Frontal cortex (tissue), 4 donors: ENCODE measurements around the gene CALD1. TPM values are rescaled to one million over a fixed set of nuclear protein-coding genes. Genes with fewer than 3 reads are reported as not detected.

Source experiments
- DNase-seq, 2 donors: peaks; one replicate each; pipeline ENCODE4 v3.0.0; 2012; ENCODE audit warnings: low spot score in 2 of 2
- FAIRE-seq: peaks from 2 replicates; lab custom pipeline; 2012; peaks lifted over from hg19 to GRCh38; lab: Jason Lieb, UNC
- total RNA-seq: library from RNA; depleted of rRNA; stranded (reverse); fragments of >200 nt; gene quantifications from one replicate; pipeline ENCODE4 v1.2.3, GENCODE V29; 2014
- donor health status: control.
- donor health status: control.
- donor health status: control.

CALD1 gene
- total RNA-seq, 1 donor from 2014 or later, result 27.3 TPM

GRCh38 chr7:134757938-134758337, 21.5 kb upstream of the CALD1 start:
- no peak for DNase-seq
- FAIRE-seq, result no peak

- FAIRE-seq (no peak), DNase-seq (no peak)
Observed at GRCh38 chr7:134758981-134759380, 20.5 kb upstream of the CALD1 start.

- FAIRE-seq (no peak), DNase-seq (no peak)
Observed at GRCh38 chr7:134761266-134761665, 18.2 kb upstream of the CALD1 start.

- FAIRE-seq (no peak), DNase-seq (no peak)
Observed at GRCh38 chr7:134763960-134764359, 15.5 kb upstream of the CALD1 start.

GRCh38 chr7:134764365-134764764, 15.1 kb upstream of the CALD1 start:
- no peak for FAIRE-seq

GRCh38 chr7:134766779-134767519, 12.5 kb upstream of the CALD1 start:
- DNase-seq, result no peak
- FAIRE-seq, result no peak

More at GRCh38 chr7:134764365-134764764, 15.1 kb upstream of the CALD1 start:
- DNase-seq, result no peak

- no peak for DNase-seq
- FAIRE-seq, result no peak
Observed at GRCh38 chr7:134767520-134768168, 11.8 kb upstream of the CALD1 start.

GRCh38 chr7:134768243-134768642, 11.2 kb upstream of the CALD1 start:
- FAIRE-seq (no peak), DNase-seq (no peak)

- FAIRE-seq (no peak), DNase-seq (no peak)
Observed at GRCh38 chr7:134770676-134771075, 8.8 kb upstream of the CALD1 start.

- FAIRE-seq, result no peak
Observed at GRCh38 chr7:134771111-134771510, 8.3 kb upstream of the CALD1 start.

GRCh38 chr7:134771889-134772288, 7.5 kb upstream of the CALD1 start:
- DNase-seq, result no peak
- FAIRE-seq, result no peak

More at GRCh38 chr7:134771111-134771510, 8.3 kb upstream of the CALD1 start:
- DNase-seq, result no peak

GRCh38 chr7:134772401-134772800, 7.0 kb upstream of the CALD1 start:
- DNase-seq, result no peak
- no peak for FAIRE-seq

- no peak for FAIRE-seq
- no peak for DNase-seq
Observed at GRCh38 chr7:134773164-134773563, 6.3 kb upstream of the CALD1 start.

- no peak for DNase-seq
- no peak for FAIRE-seq
Observed at GRCh38 chr7:134774119-134774518, 5.3 kb upstream of the CALD1 start.

- DNase-seq, result no peak
- no peak for FAIRE-seq
Observed at GRCh38 chr7:134777470-134777869, 2.0 kb upstream of the CALD1 start.

- FAIRE-seq, result no peak
- no peak for DNase-seq
Observed at GRCh38 chr7:134777908-134778580, 1.4 kb upstream of the CALD1 start.

GRCh38 chr7:134779741-134780065, 269 bp downstream of the CALD1 start:
- no peak for FAIRE-seq
- DNase-seq, result no peak

- DNase-seq (no peak), FAIRE-seq (no peak)
Observed at GRCh38 chr7:134780166-134780828, 863 bp downstream of the CALD1 start.

GRCh38 chr7:134781171-134781570, 1.7 kb downstream of the CALD1 start:
- FAIRE-seq (no peak), DNase-seq (no peak)

- no peak for FAIRE-seq
- no peak for DNase-seq
Observed at GRCh38 chr7:134782121-134782623, 2.7 kb downstream of the CALD1 start.
